Measurements from ENCODE around the gene F13B. TPM values are rescaled to one million over a fixed set of nuclear protein-coding genes. Genes with fewer than 3 reads are reported as not detected.

Gene F13B
- total RNA-seq, 1 donor from 2014 or later, result not detected

Other genes with a start within 250 kb of the F13B start
- gene CFHR1, start 247.5 kb downstream of the F13B start, total RNA-seq, result 2.3 TPM
- gene CFHR4, start 179.2 kb downstream of the F13B start, total RNA-seq, result not detected
- not detected for gene CFHR2, start 123.5 kb downstream of the F13B start, total RNA-seq
- gene CFHR5, start 89.7 kb downstream of the F13B start, total RNA-seq, result not detected
- 0.42 TPM for gene ASPM, start 79.4 kb upstream of the F13B start, total RNA-seq
- 13.4 TPM for gene ZBTB41, start 134.0 kb upstream of the F13B start, total RNA-seq
- gene CRB1, start 201.0 kb upstream of the F13B start, total RNA-seq, result 0.18 TPM